Muscle layer of colon (tissue), 2 donors: ENCODE results near the gene PTPRQ.

Source experiments
- H3K27ac ChIP-seq: one replicate; pipeline ENCODE4 v1.7.0; 2013; ENCODE audit warnings: low read depth, mild to moderate bottlenecking, low read length, moderate library complexity
- H3K27me3 ChIP-seq, 2 donors: one replicate each; pipeline ENCODE4 v1.7.0; 2013; ENCODE audit warnings: low read length in 2 of 2, mild to moderate bottlenecking in 2 of 2; ENCODE audit not compliant: insufficient read depth in 2 of 2, control insufficient read depth in 1 of 2
- H3K36me3 ChIP-seq: one replicate; pipeline ENCODE4 v1.7.0; 2013; ENCODE audit warnings: mild to moderate bottlenecking, low read length; ENCODE audit not compliant: insufficient read depth
- H3K4me1 ChIP-seq: one replicate; pipeline ENCODE4 v1.7.0; 2013; ENCODE audit warnings: mild to moderate bottlenecking, low read length; ENCODE audit not compliant: insufficient read depth
- H3K4me3 ChIP-seq, 2 donors: one replicate each; pipeline ENCODE4 v1.7.0; 2013; ENCODE audit warnings: low read length in 2 of 2, low read depth in 1 of 2, mild to moderate bottlenecking in 1 of 2, moderate library complexity in 1 of 2
- H3K9ac ChIP-seq: one replicate; pipeline ENCODE4 v1.7.0; 2013; ENCODE audit warnings: low read length
- H3K9me3 ChIP-seq: one replicate; pipeline ENCODE4 v1.7.0; 2013; ENCODE audit warnings: mild to moderate bottlenecking, low read length
- donor health status: abdominal sarcoma.
- donor health status: Adenocarcinoma of cecum.

Gene PTPRQ

DNA sequence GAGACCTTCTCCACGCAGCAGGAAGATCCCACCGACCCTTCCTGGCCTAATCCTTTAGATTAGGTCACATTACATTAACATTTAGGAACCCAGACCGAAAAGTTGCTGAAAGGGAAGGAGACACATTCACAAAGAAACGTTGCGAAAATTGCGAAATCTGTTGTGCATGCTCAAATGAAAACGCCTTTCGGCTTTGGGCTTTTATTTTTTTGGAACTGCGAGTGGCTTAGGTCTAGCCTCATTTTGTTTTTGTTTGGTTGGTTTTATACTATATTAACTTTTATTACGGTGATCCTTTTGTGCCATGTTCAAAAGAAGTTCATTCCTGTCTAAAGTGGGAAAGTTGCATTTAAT, 264.9 kb downstream of the PTPRQ start:
- Histone ChIP-seq H3K36me3 (no peaks in the 10 kb centered on the region), H3K9me3 (no peaks in the 10 kb centered on the region), H3K4me3 (no peak overlapping the region), H3K4me1 (peaks cover 5% of the 10 kb centered on the region), H3K9ac (no peak overlapping the region), H3K27ac (no peak overlapping the region), H3K27me3 (peaks cover 0 to 11% of the 10 kb centered on the region in 2 donors)

DNA sequence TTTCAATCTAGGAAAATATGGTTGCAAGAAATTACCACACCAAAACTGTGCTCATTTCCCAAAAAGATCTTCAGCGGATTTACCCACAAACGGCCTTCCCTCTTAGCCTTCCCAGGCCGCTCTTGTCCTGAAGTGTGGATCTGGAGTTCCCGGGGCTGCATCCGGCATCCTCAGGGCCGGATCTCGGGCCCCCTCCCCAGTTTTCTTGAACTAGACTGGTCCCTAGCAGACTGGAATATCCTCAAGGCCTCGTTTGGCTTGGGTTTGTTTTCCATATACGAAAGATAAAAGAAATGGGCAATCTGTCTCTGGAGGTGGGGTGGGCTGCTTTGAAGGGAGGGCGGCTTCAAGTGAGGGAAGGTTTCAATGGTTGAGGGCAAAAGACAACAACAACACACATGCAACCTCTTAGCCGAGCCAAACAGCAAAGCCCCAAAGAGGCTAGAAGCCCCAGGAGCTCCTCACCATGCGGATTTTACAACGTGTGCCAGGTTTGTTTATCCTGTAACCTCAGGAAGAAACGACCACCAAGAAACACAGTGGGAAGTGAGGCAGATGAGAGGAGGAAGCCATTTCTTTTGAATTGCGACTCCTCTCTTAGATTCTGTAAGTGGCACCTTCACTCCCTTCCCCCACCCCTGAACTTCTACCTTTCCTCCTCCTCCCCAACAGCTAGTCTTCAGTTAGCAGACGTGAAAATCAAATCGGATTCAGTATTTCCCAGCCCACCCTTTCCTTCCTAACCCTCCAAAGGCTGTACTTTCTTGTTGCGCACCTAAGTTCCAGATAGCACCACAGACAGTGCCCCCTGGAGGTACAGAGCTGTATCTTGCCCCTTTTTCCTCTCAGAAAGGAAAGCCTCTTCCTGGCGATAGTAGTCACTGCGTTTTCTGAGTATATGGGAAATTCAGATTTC, 266.0 kb downstream of the PTPRQ start:
- H3K4me1 ChIP-seq, result peaks cover 5% of the 10 kb centered on the region
- peaks cover 5 to 17% of the 10 kb centered on the region in 2 donors for H3K27me3 ChIP-seq
- no peak overlapping the region for H3K27ac ChIP-seq
- H3K4me3 ChIP-seq, result no peak overlapping the region
- H3K9ac ChIP-seq, result no peak overlapping the region
- H3K9me3 ChIP-seq, result no peaks in the 10 kb centered on the region
- no peaks in the 10 kb centered on the region for H3K36me3 ChIP-seq

DNA sequence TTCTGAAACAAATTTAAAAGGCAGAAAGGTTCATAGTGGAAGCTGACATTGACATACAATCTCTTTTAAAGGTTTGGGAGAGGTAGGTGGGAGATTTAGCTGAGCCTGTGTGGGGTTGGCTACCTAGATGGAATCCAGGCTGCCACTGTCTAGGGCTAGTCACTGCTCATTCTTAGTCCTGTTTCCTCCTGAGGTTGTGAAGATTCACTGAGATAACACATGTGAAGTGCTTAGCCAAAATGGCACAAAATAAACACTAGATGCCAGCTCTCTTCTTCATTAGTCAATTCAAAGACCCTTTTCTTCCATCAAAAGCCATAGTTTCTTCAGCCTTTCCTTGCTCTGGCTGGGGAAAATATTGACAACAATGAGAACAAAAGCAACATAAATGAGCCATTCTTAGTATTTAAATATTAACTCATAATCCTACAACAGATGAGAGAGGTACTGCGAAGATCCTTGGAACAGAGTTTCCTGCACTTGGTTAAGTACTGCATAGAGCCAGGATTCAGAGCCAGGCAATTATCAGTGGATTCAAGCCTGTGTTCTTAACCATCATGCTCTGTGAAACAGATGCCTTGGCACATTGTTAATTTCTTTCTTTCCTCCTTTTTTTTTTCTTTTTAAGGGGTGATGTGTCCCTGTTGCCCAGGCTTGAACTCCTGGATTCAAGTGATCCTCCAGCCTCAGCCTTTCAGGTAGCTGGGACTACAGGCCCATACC, 266.9 kb downstream of the PTPRQ start:
- no peaks in the 10 kb centered on the region for H3K36me3 ChIP-seq
- no peak overlapping the region for H3K4me3 ChIP-seq
- H3K4me1 ChIP-seq, result peaks cover 5% of the 10 kb centered on the region

DNA sequence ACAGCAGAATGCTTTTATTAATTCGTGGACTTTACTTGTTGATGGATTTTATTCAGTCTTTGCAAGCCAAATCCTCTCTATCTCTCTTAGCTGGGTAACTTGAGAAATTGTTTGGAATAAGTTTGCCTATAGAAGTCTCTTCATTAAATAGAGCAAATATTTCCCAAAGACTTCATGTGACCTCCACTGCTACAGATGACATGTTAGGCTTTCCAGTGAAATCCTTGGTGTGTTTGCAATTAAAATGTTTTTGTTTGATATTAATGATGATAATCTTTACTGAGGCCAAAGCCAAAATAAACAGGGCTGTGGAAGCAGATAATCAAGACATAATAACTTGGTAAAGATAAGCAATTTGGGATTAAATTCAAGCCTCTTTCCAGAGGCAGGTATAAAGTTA, 267.8 kb downstream of the PTPRQ start:
- no peak overlapping the region for H3K27ac ChIP-seq
- peaks cover 6 to 21% of the 10 kb centered on the region in 2 donors for H3K27me3 ChIP-seq
- no peaks in the 10 kb centered on the region for H3K9me3 ChIP-seq
- no peak overlapping the region for H3K4me3 ChIP-seq
- peaks cover 5% of the 10 kb centered on the region for H3K4me1 ChIP-seq
- no peak overlapping the region for H3K9ac ChIP-seq
- H3K36me3 ChIP-seq, result no peaks in the 10 kb centered on the region

More for the DNA sequence above, 266.9 kb downstream of the PTPRQ start:
- Histone ChIP-seq H3K27me3 (peaks cover 6 to 17% of the 10 kb centered on the region in 2 donors), H3K9ac (no peak overlapping the region), H3K27ac (no peak overlapping the region), H3K9me3 (no peaks in the 10 kb centered on the region)

DNA sequence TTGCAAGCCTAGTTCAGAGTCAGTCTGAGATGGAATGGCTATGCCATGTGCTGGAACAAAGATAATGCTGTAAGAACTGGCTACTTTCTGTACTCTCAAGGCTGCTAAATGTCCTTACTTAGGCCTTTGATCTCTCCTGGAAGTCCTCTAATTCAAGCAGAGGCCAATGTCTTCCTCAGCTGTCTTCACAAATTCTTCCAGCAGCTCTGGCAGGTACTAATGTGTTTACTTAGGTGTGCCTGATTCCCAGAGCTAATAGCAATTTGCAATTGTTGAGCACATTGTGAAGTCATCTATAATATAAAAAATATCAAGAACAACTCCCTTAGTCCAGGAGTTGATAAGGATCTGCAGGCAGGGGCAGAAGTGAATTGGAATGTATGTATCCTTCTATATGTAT, 268.8 kb downstream of the PTPRQ start:
- Histone ChIP-seq H3K4me1 (peaks cover 5% of the 10 kb centered on the region), H3K27ac (no peak overlapping the region), H3K9ac (no peak overlapping the region), H3K4me3 (no peak overlapping the region), H3K36me3 (no peaks in the 10 kb centered on the region), H3K9me3 (no peaks in the 10 kb centered on the region), H3K27me3 (peaks cover 6 to 24% of the 10 kb centered on the region in 2 donors)

DNA sequence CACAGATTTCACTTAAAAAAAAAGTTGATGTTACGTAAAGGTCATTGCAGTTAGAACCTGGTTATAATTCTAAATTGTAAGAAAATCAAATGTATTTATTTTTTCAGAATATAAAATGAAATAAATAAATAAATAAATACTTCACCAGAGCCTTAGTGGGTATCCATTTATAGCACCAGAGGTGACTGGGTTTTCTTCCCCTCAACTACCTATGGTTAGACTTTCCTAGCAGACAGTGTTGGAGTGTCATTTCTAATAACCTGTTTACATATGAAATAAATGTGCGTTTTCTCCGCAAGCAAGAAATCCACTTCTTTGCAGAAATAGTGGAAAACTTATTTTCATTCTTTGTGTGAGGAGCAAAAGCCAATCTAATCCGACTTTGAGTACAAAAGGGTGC, 269.4 kb downstream of the PTPRQ start:
- H3K9me3 ChIP-seq, result no peaks in the 10 kb centered on the region
- H3K4me3 ChIP-seq, result no peak overlapping the region
- peaks cover 6 to 24% of the 10 kb centered on the region in 2 donors for H3K27me3 ChIP-seq
- H3K36me3 ChIP-seq, result no peaks in the 10 kb centered on the region
- no peak overlapping the region for H3K9ac ChIP-seq
- no peak overlapping the region for H3K27ac ChIP-seq
- peaks cover 5% of the 10 kb centered on the region for H3K4me1 ChIP-seq

DNA sequence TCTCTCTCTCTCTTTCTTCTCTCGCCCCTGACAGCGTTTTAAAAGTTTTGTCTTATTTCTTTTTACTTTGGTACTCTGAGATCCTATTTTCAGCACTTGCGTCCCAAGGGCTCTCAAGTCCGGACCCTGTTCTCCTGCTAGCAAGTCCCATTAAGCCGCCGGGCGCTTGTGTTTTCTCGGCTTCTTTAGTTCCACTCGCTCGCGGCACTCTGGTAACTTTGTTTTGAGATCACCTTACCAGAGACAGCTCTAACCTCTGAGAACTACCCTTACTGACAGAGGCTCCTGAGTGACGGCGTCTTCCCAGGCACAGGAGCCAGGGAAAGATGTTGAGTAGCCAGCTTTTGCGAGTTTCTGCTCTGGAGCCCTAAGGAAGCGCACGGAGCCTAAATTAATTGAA, 270.0 kb downstream of the PTPRQ start:
- Histone ChIP-seq H3K4me3 (no peak overlapping the region), H3K27me3 (peaks cover 6 to 24% of the 10 kb centered on the region in 2 donors), H3K9ac (no peak overlapping the region), H3K9me3 (no peaks in the 10 kb centered on the region), H3K4me1 (no peaks in the 10 kb centered on the region), H3K27ac (no peak overlapping the region), H3K36me3 (no peaks in the 10 kb centered on the region)

DNA sequence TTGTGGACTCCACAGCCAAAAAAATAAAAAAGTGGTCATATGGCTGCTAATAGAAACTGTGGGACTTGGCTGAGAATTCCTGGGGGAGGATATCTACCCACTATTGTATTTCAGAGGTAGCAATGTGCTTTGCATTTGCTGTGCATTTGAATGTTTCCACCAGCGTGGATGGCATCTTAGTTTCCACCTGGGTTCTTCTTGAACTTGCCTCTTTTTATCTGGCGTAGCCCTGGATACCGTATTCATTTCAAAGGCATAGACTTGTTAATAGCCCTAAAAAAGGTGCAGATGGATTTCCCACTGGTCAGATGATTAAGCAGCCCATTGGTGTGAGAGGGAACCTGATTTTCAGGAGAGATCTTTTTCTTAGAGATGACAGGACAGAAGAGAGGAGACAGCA, 270.8 kb downstream of the PTPRQ start:
- Histone ChIP-seq H3K36me3 (no peaks in the 10 kb centered on the region), H3K4me3 (no peak overlapping the region), H3K9ac (no peak overlapping the region), H3K27me3 (peaks cover 6 to 24% of the 10 kb centered on the region in 2 donors), H3K27ac (no peak overlapping the region), H3K4me1 (no peaks in the 10 kb centered on the region), H3K9me3 (no peaks in the 10 kb centered on the region)

DNA sequence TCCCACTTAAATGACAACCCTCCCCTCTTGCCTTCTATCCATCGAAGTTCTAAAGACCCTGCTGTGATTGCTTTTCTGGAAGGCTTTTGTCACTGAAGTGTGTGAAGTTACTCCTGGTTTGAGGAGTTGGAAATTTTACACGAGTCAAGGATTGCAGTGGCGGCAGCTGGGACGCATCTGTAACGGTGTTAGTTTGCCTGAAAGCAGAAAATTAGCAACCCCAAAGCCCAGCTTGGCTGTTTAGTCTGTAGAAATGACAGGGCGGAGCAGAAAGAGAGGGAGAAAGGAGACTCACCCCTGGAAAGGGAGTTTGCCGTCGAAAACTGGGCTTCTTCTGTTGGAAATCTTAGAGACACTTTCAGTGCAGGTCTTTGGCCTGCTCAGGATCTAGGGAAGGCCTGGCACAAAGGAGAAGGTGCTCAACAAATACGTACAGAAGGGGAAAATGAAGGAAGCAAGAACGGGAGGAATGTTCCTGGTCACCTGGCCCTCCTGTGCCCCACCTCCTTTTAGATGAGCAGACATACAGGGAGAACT, 271.7 kb downstream of the PTPRQ start:
- Histone ChIP-seq H3K27me3 (peaks cover 6 to 18% of the 10 kb centered on the region in 2 donors), H3K4me3 (no peak overlapping the region), H3K4me1 (no peaks in the 10 kb centered on the region), H3K36me3 (no peaks in the 10 kb centered on the region), H3K27ac (no peak overlapping the region), H3K9me3 (no peaks in the 10 kb centered on the region), H3K9ac (no peak overlapping the region)

DNA sequence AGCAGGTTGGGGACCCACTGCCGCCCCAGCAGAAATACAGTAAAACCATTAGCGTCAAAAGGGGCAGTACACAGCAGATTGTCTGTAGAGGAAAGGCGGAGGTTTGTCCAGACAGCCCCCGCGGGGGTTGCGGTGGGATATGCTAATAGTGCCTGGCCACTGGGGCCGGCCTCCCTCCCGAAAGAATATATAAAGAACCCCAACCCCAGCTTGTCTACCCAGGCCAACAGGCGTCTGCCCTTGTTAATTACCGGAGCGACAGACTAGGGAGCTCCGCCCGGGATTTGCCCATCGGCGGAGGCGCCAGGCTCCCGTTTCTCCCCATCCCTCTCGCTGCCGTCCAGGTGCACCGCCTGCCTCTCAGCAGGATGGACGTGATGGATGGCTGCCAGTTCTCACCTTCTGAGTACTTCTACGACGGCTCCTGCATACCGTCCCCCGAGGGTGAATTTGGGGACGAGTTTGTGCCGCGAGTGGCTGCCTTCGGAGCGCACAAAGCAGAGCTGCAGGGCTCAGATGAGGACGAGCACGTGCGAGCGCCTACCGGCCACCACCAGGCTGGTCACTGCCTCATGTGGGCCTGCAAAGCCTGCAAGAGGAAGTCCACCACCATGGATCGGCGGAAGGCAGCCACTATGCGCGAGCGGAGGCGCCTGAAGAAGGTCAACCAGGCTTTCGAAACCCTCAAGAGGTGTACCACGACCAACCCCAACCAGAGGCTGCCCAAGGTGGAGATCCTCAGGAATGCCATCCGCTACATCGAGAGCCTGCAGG, 272.8 kb downstream of the PTPRQ start, which contains the start of gene MYF5:
Gene MYF5 (plus strand): TSS at position 217 of the 774 bp plus-strand sequence. CDS start 152 bp downstream, at position 369.
- peaks cover 6 to 16% of the 10 kb centered on the region in 2 donors for H3K27me3 ChIP-seq
- H3K9me3 ChIP-seq, result no peaks in the 10 kb centered on the region
- H3K4me1 ChIP-seq, result no peaks in the 10 kb centered on the region
- no peak within 1 kb of the TSS for H3K27ac ChIP-seq
- H3K9ac ChIP-seq, result no peak within 1 kb of the TSS
- no peaks in the 10 kb centered on the region for H3K36me3 ChIP-seq
- H3K4me3 ChIP-seq, result no peak within 1 kb of the TSS

DNA sequence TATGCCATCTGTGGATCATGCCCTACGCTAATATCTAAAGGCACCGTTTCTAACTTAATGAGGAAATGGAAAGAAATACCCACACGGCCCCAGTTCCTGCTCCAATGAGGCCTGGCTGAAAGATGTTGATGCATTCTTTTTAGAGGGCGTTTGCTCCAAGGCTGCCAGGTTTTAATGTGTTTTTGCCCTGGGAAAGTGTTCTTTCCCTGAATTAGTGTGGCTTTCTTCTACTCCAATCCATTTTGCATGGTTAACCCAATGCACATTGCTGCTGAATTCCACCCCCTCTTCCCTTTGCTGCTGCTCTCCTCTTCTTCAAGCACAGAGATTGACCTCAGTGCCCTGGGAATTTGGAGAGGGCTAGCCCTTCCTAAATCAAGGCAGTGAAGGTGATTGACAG, 273.8 kb downstream of the PTPRQ start:
- Histone ChIP-seq H3K27me3 (peaks cover 6 to 16% of the 10 kb centered on the region in 2 donors), H3K4me3 (no peak overlapping the region), H3K9me3 (no peaks in the 10 kb centered on the region), H3K4me1 (no peaks in the 10 kb centered on the region), H3K36me3 (no peaks in the 10 kb centered on the region), H3K27ac (no peak overlapping the region), H3K9ac (no peak overlapping the region)
